ENCODE measurements around the gene CDCA4.

DNA sequence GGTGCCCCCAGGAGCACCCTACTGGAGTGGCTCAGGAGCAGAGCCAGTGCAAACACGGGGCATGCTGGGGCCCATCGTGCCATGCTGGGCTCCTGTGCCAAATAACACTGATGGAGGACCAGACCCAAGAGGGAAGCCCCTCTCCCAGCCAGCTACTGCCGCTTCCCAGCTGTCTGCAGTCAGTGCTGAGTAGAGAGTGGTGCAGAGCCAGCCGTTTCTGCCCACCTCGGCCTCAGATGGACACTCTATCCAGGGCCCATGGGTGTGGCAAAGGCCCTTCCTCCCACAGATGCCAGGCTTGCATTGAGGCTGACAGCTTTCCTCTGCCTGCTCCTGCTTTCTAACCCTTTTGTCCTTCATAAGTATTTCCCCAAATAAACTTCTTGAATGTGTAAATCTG, 22.1 kb downstream of the CDCA4 start:
- TF ChIP-seq POLR2A (IDR thresholded peaks at IDR 0.05) (no peak), CTCF (IDR thresholded peaks at IDR 0.05) (no peak)

Measured in testis (tissue), 2 donors.